NCI-H510A (cell line): ENCODE data around the gene ZNF208.
"Not testable (repeated sequence)": the region's sequence is repeated elsewhere in the genome, so short reads cannot be mapped to it uniquely, and the experiment has no call there.

Source experiments
- DNase-seq: peaks from one replicate; lab custom pipeline; 2025; lab: John Stamatoyannopoulos, UW

Gene ZNF208

DNA sequence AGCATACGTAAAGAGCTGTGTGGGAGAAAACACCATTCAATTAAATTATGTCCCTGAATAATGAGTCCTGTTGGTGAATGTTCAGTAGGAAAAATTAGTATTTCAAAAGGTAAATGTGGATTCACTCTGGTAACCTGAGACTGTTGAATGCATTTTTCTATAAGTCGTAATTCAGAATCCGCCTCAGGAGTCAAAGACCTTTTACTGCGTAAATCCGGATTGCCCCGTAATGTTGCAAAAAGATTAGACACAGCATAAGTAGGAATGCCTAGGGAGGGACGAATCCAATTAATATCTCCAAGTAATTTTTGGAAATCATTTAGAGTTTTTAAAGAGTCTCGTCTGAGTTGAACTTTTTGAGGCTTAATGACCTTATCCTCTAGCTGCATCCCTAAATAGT is 126.0 kb downstream of the ZNF208 start:
- DNase-seq, result not testable (repeated sequence)

DNA sequence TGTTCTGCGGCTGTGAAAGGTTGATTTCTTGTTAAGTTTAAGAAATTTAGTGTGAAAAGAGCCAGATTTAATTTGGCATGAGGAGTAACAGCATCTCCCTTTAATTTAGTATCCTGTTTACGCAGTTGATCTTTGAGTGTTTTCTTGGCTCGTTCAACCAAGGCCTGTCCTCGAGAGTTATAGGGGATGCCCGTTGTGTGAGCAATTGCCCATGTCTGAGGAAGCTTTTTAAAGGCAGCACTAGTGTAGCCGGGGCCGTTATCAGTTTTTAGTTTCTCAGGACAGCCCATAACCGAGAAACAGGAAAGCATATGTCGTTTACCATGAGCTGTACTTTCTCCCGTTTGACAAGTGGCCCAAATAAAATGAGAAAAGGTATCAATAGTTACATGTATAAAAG is 127.2 kb downstream of the ZNF208 start:
- no peak for DNase-seq
